Stimulated activated CD8-positive, alpha-beta memory T cell treated with anti-CD3 and anti-CD28 coated beads, Interleukin-7, amount 100 ng/mL, for 4 hours (primary cell): ENCODE results near the gene EYA2.

Source experiments
- DNase-seq, 2 donors: peaks; one replicate each; pipeline ENCODE4 v3.0.0-alpha.2; 2020; ENCODE audit warnings: low read depth in 2 of 2

EYA2 gene

DNA sequence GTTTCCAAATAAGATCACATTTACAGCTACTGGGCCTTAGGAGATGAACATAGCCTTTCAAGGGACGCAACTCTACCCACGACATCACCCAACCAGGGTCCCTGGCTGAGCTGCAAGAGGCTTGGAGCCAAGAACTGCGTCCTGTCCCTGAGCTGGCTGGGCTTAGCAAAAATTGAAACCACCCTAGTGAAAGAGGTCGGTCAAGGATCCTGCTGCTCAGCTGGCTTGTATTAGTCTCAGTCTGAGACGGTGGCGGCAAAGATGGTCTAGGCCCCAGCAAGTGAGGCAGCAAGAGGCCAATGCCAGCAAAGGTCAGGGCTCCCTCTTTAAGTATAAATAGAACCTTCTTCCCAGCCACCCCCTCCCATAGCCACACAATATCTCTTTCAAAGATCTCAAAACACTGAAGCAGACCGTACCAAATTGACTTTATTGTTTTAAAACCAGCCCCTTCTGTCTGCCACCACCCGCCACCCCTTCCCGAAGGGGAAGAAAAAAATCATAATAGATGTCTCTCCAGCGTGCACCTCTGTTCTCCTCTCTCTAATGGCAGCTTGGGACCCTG lies 140.5 kb downstream of the EYA2 start:
- DNase-seq = no peak

DNA sequence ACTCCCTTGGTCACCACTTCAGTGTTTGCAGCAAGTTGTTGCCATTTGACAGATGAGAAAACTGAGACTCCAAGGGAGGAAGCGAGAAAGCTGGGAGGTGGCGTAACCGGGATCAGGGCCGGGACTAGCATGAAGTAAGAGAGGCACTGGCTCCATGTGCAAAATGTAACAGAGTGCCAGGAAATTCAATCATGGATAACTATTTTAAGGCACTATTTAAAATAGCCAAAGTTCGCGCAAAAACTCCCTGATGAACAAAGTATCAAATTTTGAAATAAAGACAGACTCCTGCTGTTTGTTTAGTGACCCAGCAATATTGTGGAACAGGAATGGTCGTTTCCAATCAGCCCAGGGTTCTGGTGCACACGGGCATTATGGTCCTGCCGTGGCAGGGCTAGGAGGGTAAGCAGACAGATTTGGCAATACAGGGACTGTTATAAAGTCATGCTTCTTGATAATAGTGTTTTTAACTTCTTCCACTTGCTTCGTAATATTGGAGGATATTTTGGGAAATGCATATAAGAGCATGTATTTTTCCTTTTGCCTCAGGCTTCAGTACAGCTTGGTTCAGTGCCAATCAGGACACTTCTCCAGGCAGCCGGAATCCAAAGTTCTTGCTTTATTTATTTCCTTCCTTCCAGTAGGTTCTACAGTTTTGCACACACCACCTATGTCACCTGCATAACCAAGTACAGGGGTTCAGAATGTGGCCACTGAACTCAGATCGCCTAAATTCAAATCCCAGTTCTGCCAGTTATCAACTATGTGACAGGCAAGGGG lies 141.6 kb downstream of the EYA2 start:
- DNase-seq = no peak

DNA sequence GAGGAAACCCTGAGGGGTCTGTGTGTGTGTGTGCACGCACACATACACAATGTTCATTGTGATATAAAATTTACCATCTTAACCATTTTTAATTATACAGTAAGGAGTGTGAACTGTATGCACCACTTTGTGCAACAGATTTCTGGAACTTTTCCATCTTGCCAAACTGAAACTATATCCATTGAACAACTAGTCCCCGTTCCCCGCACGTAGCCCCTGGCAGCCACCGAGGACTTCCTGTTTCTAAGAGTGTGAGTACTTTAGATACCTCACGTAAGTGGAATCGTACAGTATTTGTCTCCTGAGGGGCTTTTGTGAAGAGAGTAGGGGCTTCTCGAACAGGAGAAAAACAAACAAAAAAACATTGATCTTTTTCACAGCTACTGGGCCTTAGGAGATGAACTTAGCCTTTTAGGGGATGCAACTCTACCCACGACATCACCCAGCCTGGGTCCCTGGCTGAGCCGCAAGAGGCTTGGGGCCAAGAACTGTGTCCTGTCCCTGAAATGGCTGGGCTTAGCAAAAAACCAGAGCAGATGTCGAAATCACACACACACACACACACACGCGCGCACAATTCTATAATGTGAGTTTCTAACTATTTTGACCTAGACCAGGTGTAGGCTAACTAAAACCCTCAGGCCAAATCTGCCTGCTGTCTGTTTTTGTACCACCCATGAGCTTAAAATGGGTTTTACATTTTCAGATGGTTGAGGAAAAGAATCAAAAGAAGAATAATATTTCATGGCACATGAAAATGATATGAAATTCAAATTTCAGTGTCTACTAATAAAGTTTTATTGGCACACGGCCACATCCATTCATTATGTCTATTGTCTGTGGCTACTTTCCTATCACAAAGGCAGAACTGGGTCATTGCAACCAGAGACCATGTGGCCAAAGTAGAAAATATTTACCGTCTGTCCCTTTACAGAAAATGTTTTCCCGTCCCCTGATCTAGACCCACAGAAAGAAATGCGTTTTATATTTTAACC lies 144.2 kb downstream of the EYA2 start:
- no peak for DNase-seq

DNA sequence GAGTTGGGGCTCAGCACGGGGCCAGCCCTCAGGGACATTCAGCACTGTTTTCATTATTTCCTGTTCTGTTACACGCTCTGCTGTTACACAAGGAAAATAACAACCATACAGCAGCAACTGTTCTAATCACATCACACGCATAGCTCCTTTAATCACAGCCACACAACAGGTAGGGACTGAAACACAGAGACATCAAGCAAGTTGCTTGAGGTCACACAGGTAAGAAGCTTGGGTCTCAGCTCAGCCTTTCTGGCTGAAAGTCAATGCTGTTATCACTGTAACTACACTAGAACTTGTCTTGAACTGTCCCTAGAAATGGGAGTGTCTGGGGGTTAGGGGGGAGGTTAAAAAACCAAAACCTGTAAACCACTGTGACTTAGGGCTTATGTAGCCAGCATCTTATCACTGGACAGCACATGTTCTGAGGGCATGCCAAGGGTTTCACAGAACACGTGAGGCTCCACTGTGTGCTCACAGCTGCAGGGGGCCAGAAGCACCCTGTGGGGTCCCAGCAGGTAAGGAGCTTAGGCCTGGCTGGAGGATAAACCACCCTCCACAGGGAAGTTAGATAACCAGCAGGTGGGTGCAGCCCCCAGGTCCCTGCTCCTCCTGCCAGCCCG lies 146.0 kb downstream of the EYA2 start:
- no peak for DNase-seq

GRCh38 chr20:47041396-47041899 lies 146.8 kb downstream of the EYA2 start:
- DNase-seq = no peak

GRCh38 chr20:47042464-47042863 lies 147.8 kb downstream of the EYA2 start:
- DNase-seq = no peak

DNA sequence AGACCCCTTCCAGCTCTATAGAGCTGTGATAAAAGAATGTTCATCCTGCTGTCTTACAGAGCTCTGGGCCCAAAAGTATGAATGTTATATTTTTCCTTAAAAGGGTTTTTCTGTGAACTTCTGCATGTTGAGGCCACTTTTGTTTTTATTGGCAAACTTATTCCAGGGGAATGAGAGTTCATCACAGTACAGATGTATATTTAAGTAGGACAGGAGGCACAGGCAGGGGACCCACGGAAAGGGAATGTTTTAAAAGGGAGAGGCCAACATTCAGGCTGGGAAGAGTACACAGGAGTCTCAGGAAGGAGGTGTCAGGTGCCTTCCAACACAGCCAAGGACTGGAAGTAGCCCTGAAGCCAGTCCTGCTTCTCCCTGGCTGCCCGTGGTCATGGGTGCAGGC lies 148.4 kb downstream of the EYA2 start:
- no peak for DNase-seq

DNA sequence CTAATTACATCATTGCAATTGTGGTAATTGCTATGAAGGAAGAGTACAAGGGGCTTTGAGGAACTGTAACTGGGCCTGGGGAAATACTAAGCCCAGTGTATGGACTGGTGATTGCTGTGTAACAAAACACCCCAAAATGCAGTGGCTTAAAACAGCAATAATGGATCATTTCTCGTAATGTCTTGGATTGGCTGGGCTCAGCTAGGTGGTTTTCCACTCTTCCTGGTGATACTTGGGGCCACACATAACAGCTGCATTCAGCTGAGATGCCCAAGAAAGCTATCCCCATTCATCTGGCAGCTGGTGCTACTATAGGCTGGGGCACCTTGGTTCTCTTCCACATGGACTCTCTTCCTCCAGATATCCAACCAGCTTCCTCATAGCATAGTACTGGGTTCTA lies 150.3 kb downstream of the EYA2 start:
- DNase-seq = no peak

DNA sequence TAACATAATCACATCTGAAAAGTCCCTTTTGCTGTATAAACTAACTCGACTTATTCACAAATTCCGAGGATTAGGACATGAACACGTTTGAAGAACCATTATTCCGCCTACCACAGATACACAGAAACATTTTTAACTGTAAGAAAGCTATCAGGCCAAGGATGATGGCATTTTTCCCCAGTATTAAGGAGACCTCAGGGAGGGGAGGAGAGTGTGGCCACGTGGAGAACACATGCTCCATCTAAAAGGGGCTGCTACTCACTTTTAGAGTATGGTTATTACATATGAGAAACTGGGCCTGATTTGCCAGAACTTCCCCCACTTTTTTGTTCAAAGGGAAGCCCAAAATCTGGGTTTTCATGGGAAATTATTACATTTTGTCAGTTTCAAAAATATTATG lies 153.4 kb downstream of the EYA2 start:
- DNase-seq = no peak

- DNase-seq = no peak
Observed at GRCh38 chr20:47049771-47050170, 155.1 kb downstream of the EYA2 start.

GRCh38 chr20:47050996-47051395 lies 156.4 kb downstream of the EYA2 start:
- DNase-seq = no peak

DNA sequence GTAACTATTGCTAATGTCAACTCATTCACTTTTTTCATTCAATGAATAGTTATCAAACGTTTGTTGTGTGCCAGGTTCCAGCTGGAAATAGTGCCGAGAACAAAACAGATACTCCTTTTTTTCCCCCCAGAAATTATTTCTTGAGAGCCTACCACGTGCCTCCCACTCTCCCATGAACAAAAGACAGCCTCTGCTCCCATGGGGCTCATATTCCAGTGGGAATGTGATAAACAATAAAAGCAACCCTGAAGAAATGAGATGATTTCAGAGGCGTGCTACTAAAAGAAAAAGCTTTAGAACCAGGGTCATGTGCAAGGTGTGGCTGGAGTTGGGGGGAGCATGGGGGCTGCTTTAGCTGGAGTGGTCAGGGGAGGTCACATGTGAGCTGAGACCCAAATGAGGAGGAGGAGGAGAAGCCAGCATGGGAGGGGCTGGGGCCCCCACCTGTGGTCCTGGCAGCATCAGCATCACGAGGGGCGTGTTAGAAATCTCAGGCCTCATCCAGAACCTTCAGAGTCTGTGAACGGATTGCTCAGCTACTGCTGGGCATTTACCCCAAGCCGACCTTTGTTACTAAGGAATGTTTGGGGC lies 157.4 kb downstream of the EYA2 start:
- DNase-seq = no peak

- DNase-seq = no peak
Observed at GRCh38 chr20:47054506-47054905, 159.9 kb downstream of the EYA2 start.

- DNase-seq = no peak
Observed at GRCh38 chr20:47054945-47055344, 160.3 kb downstream of the EYA2 start.

DNA sequence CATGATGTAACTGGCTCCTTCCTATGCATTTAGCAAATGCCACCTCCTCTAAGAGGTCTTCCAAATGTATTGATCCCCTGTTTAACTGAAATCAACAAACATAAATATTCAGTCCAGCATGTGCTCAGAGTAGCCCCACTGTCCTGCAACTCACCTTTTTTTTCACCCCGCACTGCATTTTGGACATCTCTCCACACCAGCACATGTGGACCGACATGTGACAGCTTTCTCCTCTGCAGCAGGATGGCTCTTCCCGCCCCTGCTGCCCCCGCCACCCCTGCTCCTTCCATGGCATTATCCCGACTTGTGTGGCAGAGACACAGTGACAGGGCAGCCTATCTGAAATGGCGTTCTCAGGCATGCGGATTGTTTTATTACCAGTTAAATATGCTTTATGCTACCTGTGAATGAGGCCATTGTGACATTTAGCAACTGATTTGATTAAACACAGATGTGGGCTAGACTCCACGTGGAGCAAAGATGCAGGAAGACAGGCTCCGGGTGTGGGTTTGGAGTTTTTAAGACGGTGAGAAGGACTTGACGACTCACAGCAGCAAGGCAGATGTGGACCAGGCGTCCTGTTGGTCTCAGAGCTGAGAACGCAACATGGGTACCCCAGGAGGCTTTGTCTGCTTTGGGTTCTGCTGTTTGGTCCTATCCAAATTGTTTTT lies 161.2 kb downstream of the EYA2 start:
- no peak for DNase-seq

- DNase-seq = no peak
Observed at GRCh38 chr20:47057661-47058060, 163.0 kb downstream of the EYA2 start.

GRCh38 chr20:47058236-47058635 lies 163.6 kb downstream of the EYA2 start:
- no peak for DNase-seq

DNA sequence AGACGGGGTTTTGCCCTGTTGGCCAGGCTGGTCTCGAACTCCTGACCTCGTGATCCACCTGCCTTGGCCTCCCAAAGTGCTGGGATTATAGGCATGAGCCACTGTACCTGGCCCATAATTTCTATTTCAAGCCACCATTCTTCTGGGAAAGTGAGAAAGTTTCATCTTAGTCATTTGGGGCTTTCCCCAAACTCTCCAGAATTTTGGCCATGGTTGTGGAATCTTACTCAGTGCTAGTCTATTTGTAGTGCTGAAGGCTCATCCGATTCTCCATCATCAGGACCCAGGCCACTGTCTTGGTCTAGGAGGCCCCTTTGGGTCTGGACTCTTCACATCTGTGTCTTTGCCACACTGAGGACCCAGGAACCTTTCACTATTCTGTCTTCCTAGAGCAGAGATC lies 164.9 kb downstream of the EYA2 start:
- no peak for DNase-seq

GRCh38 chr20:47061549-47061948 lies 166.9 kb downstream of the EYA2 start:
- no peak for DNase-seq

DNA sequence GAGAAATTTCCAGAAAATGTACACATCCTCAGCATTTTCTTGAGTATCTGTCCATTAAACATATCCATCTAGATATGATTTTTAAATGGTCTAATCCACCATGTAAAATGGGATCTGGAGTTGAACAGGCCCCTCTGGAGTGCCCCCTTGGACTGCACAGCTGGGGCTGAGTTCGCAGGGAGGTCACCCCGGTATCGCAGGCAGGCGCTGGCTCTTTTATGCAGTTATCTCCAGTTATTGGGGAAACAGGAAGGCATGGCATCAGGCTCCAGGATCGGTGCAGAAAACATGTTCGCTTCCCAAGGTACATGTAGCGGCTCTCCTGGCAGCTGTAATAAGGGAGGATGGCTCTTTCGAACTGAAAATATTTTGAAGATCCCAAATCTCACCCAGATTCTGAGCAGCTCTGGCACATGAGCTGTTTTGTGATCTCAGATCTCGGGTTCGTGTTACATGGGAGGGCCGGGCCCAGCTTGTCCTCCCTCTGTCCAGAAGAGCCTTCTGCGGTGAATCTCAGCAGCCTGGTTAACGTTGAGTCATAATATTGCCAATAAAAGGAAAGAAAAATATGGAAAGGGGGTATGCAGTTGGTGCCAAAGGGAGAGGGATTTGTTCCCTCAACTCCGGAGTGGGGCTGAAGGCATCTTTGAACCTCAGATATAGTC lies 167.7 kb downstream of the EYA2 start:
- no peak for DNase-seq
